SU-DHL-6 (cell line): ENCODE measurements around the gene SREBF1.

Source experiments
- CTCF ChIP-seq: fragments of 200-600 bp; sonication (generic); IDR thresholded peaks from one replicate; pipeline ENCODE4 v1.5.1; 2017; ENCODE audit warnings: antibody characterized with exemption, mild to moderate bottlenecking, low read length, moderate library complexity; ENCODE audit not compliant: insufficient read depth, poor library complexity, severe bottlenecking
- EZH2phosphoT487 ChIP-seq: fragments of 200-600 bp; sonication (generic), shearing (Covaris generic); conservative IDR thresholded peaks from 2 replicates; pipeline ENCODE4 v1.6.1; 2018; ENCODE audit warnings: mild to moderate bottlenecking, antibody characterized with exemption, low read length, moderate library complexity, mixed read lengths

GRCh38 chr17:17768424-17769088 is 68.2 kb downstream of the SREBF1 start:
- TF ChIP-seq EZH2phosphoT487 (no peak), CTCF (no peak)
